ENCODE data around the gene TNFSF8. TPM values are rescaled to one million over a fixed set of nuclear protein-coding genes. Genes with fewer than 3 reads are reported as not detected.

The TNFSF8 gene
- polyA plus RNA-seq, 1 donor from 2014 or later: not detected

- Histone ChIP-seq H3K27me3 (ENCODE audit: insufficient read depth, low read depth, low read length) (no peaks in the 10 kb centered on the region), H3K9ac (ENCODE audit: low read length) (no peak overlapping the region), H3K27ac (ENCODE audit: low read length) (no peak overlapping the region), H3K4me2 (ENCODE audit: low read length) (no peak overlapping the region), H3K36me3 (ENCODE audit: insufficient read depth, low read length) (no peaks in the 10 kb centered on the region), H3K9me3 (ENCODE audit: low read length) (no peaks in the 10 kb centered on the region), H3K9me2 (ENCODE audit: insufficient read depth, low read length) (no peaks in the 10 kb centered on the region), H3K79me2 (replicated peaks; ENCODE audit: insufficient read depth, low read length) (no peaks in the 10 kb centered on the region), H2AFZ (ENCODE audit: low read depth, low read length) (no peak overlapping the region), H3F3A (ENCODE audit: insufficient read depth, low read length, poor library complexity, severe bottlenecking) (no peaks in the 10 kb centered on the region), H4K20me1 (ENCODE audit: insufficient read depth) (no peaks in the 10 kb centered on the region), H3K4me3 (ENCODE audit: low read length) (no peak overlapping the region)
- TF ChIP-seq SMC3 (conservative IDR thresholded peaks at IDR 0.05; ENCODE audit: poor library complexity) (no peak), TAF1 (IDR thresholded peaks at IDR 0.05; ENCODE audit: low read depth) (no peak), POLR2AphosphoS5 (IDR thresholded peaks at IDR 0.05) (no peak), RAD21 (conservative IDR thresholded peaks at IDR 0.05) (no peak), MXI1 (conservative IDR thresholded peaks at IDR 0.05; ENCODE audit: poor library complexity, severe bottlenecking) (no peak)
Measured at GRCh38 chr9:114919611-114920010, 10.8 kb downstream of the TNFSF8 start.

DNA sequence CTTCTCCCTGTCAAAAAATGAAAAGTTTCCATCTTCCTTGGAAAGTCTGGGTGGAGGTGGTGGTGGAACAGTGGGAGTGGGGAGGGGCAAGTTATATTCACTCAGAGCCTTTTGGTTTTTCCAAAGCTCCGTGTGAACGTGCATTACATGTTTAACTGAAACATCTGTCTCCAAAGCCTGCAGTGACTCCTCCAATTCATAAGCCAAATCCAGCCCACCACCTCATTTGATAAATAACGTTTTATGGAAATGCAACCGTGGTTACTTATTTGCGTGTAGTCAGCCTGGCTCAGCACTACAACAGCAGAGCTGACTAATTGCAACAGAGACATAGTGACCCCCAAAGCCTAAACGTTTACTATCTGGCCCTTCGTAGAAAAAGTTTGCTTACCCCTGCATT, 13.9 kb downstream of the TNFSF8 start:
- H3K27me3 ChIP-seq (ENCODE audit: insufficient read depth, low read depth, low read length): no peaks in the 10 kb centered on the region
- no peaks in the 10 kb centered on the region for H3K9me2 ChIP-seq (ENCODE audit: insufficient read depth, low read length)
- H3K9me3 ChIP-seq (ENCODE audit: low read length): no peaks in the 10 kb centered on the region

DNA sequence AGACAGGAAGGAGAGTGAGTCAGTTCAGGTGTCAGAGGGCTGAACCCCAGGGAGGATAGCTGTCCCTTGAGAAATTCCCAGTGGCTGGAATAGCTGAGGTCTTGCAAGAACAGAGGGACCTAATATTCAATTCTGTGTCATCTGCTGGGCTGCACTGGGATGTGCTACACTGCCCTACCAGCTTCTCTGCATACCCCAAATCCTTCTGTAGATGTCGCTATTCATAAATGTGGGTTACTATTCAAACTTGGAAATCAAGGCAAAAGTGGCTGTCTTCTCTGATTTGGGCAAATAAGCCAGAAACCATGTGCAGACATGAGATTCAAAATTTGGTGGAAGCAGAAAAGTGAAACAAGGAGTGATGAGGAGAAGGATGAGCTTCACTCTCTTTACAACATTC, 16.3 kb downstream of the TNFSF8 start:
- Histone ChIP-seq H4K20me1 (ENCODE audit: insufficient read depth) (no peaks in the 10 kb centered on the region), H3K79me2 (replicated peaks; ENCODE audit: insufficient read depth, low read length) (no peaks in the 10 kb centered on the region), H3K4me3 (ENCODE audit: low read length) (peak overlapping the region; percentile 47), H3K4me2 (ENCODE audit: low read length) (peak overlapping the region; percentile 50), H3K9ac (ENCODE audit: low read length) (no peak overlapping the region), H3K27me3 (ENCODE audit: insufficient read depth, low read depth, low read length) (no peaks in the 10 kb centered on the region), H3F3A (ENCODE audit: insufficient read depth, low read length, poor library complexity, severe bottlenecking) (no peaks in the 10 kb centered on the region), H3K9me3 (ENCODE audit: low read length) (no peaks in the 10 kb centered on the region), H3K36me3 (ENCODE audit: insufficient read depth, low read length) (no peaks in the 10 kb centered on the region), H2AFZ (ENCODE audit: low read depth, low read length) (no peak overlapping the region), H3K9me2 (ENCODE audit: insufficient read depth, low read length) (no peaks in the 10 kb centered on the region), H3K27ac (ENCODE audit: low read length) (peak overlapping the region; percentile 65)
- TF ChIP-seq SMC3 (conservative IDR thresholded peaks at IDR 0.05; ENCODE audit: poor library complexity) (peak; percentile 14), EP300 (conservative IDR thresholded peaks at IDR 0.05; ENCODE audit: poor library complexity, severe bottlenecking) (no peak), CTCF (IDR thresholded peaks at IDR 0.05; ENCODE audit: poor library complexity, severe bottlenecking) (peak; percentile 57)

More for the DNA sequence above, 13.9 kb downstream of the TNFSF8 start:
- Histone ChIP-seq H4K20me1 (ENCODE audit: insufficient read depth) (no peaks in the 10 kb centered on the region), H3F3A (ENCODE audit: insufficient read depth, low read length, poor library complexity, severe bottlenecking) (no peaks in the 10 kb centered on the region), H3K36me3 (ENCODE audit: insufficient read depth, low read length) (no peaks in the 10 kb centered on the region), H3K4me2 (ENCODE audit: low read length) (no peak overlapping the region), H3K79me2 (replicated peaks; ENCODE audit: insufficient read depth, low read length) (no peaks in the 10 kb centered on the region), H3K9ac (ENCODE audit: low read length) (no peak overlapping the region), H2AFZ (ENCODE audit: low read depth, low read length) (no peak overlapping the region), H3K4me3 (ENCODE audit: low read length) (no peak overlapping the region), H3K27ac (ENCODE audit: low read length) (no peak overlapping the region)
- TF ChIP-seq TAF1 (IDR thresholded peaks at IDR 0.05; ENCODE audit: low read depth): no peak
- no peak for TF ChIP-seq CTCF (IDR thresholded peaks at IDR 0.05; ENCODE audit: poor library complexity, severe bottlenecking)
- TF ChIP-seq EZH2 (IDR thresholded peaks at IDR 0.05; ENCODE audit: borderline replicate concordance, insufficient read depth, low read length, poor library complexity, severe bottlenecking): no peak
- no peak for TF ChIP-seq MXI1 (conservative IDR thresholded peaks at IDR 0.05; ENCODE audit: poor library complexity, severe bottlenecking)
- no peak for TF ChIP-seq SMC3 (conservative IDR thresholded peaks at IDR 0.05; ENCODE audit: poor library complexity)

All from neural cell (in vitro differentiated cells).